ENCODE data around the gene SELE.
"Not testable (repeated sequence)": the region's sequence is repeated elsewhere in the genome, so short reads cannot be mapped to it uniquely, and the experiment has no call there.

Gene SELE

DNA sequence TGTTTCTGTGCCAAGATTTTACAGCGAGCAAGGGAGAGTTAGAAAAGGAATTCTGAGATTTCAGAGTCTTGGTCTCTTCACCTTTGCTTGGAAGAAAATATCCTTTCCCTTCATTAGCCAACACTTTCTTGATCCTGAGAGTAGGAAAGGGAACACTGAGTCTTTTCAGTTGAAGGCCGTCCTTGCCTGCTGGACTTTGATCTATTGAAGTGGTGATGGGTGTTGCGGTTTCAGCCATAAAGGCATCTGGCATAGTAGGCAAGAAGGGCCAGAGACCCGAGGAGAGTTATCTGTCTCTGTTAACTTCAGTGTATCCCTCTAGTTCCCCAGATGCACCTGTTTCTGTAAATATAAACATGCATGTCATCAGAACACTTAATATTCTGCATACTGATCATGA lies 9.7 kb downstream of the SELE start:
- no peak for FAIRE-seq
- DNase-seq (ENCODE audit: low spot score), result no peak

DNA sequence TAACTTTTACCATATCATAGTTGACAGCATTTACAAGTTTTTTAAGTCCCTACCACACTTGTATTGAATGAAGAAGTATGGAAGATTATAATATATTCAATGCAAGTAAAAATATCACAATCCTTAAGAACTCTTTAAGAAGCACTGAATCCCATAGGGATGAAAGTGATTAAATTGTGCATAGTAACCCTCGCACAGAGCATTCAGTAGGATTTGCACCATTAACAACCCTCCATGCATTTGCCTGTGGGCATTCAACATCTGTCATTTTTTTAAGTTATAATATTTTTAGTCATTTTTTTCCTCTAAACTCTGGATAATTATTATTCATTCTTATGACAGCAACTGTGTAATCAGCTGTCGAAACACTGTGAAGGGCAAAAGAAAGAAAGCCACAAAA lies 10.1 kb downstream of the SELE start:
- no peak for DNase-seq (ENCODE audit: low spot score)
- FAIRE-seq, result no peak

DNA sequence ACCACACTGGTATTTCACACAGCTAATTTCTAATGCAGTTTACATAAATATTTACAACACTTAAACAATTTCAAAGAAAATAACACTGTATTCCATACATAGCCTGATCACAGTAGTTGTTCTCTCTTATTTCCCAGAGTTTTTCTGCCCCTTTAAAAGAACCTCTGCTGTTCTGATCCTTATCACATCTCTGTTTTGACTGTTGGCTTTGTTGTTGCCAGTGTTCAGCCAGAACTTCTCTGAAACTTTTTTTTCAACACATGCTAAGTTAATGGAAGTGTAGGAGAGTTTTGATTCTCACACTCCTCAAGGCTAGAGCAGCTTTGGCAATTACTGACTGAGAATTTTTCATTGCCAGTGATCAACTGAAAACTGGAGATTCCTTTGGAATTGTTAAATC lies 11.1 kb downstream of the SELE start:
- FAIRE-seq (no peak), DNase-seq (ENCODE audit: low spot score) (no peak)

DNA sequence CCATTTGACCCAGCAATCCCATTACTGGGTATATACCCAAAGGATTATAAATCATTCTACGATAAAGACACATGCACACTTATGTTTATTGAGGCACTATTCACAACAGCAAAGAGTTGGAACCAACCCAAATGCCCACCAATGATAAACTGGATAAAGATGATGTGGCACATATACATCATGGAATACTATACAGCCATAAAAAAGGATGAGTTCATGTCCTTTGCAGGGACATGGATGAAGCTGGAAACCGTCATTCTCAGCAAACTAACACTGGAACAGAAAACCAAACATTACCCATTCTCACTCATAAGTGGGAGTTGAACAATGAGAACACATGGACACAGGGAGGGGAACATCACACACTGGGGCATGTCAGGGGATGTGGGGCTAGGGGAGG lies 18.8 kb downstream of the SELE start:
- DNase-seq (ENCODE audit: low spot score); FAIRE-seq: not testable (repeated sequence)

DNA sequence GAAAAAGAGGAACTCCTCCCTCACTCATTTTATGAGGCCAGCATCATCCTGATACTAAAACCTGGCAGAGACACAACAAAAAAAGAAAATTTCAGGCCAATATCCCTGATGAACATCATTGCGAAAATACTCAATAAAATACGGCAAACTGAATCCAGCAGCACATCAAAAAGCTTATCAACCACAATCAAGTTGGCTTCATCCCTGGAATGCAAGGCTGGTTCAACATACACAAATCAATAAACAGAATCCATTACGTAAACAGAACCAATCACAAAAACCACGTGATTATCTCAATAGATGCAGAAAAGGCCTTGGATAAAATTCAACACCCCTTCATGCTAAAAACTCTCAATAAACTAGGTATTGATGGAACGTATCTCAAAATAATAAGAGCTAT lies 20.8 kb downstream of the SELE start:
- not testable (repeated sequence) for FAIRE-seq; DNase-seq (ENCODE audit: low spot score)

DNA sequence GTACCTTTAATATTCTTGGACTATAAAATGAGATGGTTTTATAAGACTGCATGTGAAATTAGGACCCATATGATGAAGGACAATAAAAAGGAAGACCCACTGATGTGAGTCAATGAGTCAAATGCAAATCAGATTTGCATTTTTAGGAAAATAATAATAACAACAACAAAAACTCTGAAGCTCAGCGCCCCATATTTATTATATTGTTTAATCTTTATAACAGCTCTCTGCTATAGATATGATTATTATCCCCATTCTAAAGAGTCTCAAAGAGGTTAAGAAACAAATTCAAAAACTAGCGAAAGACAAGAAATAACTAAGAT lies 21.6 kb downstream of the SELE start:
- FAIRE-seq (no peak), DNase-seq (ENCODE audit: low spot score) (no peak)

DNA sequence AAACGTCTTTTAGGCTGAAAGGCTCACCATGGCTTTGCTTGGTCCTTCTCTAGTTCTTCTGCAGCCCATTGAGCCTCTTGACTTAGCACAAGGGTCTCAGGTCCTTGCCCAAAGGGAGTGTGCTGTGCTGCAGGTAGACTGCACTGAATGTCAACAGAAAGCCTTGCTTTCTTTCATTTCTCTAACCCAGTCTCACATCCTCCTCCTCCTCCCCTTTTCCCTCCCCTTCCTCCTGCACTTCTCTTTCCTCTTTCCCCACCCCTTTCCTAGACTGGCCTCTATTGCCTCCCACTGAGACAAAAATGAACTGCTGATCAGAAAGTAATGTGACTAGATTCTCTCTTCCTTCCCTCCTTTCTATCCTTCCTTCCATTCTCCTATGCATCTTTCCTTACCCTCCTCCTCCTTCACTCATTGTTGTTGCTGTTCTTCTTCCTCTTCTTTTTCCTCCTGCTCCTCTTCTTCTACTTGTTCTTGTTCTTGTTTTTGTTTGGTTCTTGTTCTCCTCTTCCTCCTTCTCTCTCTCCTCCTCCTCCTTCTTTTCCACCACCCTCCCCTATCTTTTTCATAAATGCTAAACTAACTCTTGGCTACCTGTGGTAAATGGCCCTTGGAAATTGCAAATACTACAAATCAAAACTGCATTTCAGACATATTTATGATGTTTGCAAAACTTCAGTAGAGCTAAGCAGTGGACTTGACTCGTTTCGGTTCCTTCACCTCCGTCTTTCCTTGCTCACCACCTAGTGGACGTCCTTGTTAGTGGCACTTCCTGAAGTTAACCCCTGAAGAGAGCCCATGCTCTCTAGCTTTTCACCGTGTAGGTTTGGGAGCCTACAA lies 22.2 kb downstream of the SELE start, which contains the start of gene SELL:
SELL (minus strand) TSS at position 152 of the 840 bp plus-strand sequence; CDS start at position 30, 122 bp downstream.
- no peak for FAIRE-seq
- peak; percentile 64 for DNase-seq (ENCODE audit: low spot score)

DNA sequence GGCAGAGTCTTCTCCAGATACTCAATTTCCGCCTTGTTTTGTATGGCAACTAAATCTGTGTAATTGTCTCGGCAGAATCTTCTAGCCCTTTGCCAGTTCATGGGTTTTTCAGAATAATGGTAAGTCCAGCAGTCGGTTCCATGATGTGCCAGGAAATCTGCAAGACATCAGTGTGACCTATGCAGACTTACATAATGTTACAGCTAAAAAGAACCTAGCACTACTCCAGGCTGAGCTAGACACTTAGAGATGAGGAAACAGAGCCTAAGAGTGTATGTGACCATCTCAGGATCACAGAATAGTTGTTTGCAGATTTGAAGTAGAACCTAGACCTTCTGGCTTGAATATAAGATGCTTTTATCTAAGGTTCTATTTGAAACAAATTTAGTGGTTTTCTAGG lies 25.2 kb downstream of the SELE start:
- DNase-seq (ENCODE audit: low spot score), result no peak
- no peak for FAIRE-seq

DNA sequence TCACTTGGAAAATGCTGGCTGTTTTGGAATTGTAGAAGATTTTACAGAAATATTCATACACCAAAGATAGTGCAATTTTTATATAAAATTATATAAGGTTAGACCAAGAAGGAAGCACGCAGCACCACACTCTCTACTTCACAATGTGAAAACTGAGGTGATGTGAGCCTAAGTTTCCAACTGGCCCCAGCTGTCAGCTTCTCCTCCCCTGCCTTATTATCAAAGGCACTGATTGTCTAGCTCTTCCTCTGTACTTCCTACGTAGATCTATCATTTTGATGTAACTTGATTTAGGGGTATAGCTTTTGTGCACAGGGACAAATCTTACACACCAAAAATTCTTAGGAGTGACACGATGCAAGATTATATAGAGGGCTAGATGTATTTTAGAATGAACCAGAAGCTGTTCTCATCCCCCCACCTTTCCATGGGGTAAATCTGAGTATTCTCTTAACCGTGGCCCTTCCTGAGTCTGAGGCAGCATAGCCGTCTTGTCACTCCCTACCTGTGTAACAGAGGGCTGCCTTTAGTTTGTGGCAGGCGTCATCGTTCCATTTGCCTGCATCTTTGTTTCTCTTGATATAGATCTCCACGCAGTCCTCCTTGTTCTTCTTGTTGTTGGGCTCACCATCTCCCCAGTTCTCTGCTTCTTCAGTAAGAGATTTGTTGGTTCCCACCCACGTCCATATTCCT lies 25.8 kb downstream of the SELE start:
- DNase-seq (ENCODE audit: low spot score) (no peak), FAIRE-seq (no peak)

DNA sequence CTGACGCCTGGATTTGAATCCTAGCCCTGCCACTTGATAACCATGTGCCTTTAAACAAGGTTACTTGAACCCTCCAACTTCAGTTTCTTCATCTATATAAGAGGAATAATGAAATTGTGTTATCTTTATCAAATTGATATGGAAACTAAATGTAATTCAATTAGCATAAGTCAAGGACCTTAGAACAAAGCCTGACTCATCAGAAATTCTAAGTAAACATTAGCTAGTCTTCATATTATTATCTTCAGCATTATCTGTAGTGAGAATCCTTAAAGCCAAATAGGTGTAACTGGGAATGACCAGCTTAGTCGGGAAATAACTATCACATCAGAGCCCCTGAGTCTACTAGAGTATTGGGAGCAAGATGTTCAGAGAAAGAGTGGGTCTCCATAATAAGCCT lies 29.1 kb downstream of the SELE start:
- DNase-seq (ENCODE audit: low spot score) (no peak), FAIRE-seq (no peak)

DNA sequence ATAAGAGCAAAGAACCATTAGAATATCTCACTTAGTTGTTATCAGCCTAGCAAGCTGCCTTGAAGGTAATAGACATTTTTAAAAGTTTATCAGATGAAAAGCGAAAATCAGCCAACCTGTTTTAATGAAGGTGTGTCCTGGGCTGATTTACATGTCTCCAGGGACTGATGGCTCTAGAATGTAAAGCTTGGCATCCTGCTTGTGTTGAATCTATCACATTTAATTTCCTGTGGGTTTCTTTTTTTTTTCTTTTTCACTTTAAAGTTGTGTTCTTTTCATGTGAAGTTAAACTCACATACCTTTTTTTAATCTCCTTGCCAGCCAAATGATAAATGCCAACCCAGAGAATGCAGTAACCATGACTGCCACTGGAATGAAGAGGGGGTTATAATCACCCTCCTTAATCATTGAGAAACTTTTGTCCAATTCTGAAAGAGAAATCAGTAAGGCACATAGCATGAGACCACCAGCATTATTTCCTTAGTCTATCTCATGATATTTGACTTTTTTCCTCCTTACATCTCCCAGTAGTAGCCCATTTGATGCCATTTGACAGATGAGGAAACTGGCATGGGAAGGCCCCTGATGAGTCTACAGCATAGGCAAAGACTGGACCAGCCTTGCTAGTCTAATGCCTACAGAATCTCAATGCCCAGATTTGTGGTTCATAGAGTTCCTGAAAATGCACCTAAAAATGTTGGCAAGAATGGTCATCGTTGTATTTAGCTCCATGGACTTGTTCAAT lies 32.4 kb downstream of the SELE start:
- no peak for FAIRE-seq
- DNase-seq (ENCODE audit: low spot score), result no peak

DNA sequence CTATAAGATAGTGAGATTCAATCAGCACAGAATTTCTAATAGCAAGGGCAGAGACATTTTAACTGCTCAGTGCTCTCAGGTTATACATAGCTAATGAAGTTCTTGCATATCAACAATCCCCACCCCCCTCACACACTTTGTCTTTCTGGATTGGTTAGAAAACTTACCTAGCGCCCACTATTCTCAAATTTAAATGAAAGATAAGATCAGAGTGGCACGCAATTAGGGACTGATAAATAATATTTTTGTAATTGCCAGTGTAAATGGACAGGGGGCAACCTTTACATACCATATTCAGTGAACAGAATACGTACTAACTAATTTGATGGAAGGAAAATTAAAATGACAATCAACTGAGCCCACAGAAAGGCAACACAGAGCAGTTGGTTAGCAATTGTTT lies 34.2 kb downstream of the SELE start:
- FAIRE-seq, result no peak
- DNase-seq (ENCODE audit: low spot score), result no peak

DNA sequence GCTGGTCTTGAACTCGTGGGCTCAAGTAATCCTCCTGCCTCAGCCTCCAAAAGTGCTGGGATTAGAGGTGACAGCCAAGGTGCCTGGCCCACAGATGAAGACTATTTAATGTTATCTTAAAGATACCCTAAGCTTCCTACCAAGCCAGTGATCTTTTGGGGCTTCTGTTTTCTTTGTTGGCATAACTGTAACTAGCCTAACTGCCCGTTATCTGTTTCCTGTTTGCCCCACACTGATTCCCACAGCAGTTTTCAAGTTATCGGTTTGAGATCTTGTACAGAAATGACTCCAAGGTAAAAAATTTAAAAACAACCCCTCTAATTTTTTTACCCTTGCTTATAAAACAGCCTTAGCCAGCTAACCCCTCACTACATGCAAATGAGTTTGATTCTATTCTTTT lies 34.9 kb downstream of the SELE start:
- FAIRE-seq (no peak), DNase-seq (ENCODE audit: low spot score) (no peak)

DNA sequence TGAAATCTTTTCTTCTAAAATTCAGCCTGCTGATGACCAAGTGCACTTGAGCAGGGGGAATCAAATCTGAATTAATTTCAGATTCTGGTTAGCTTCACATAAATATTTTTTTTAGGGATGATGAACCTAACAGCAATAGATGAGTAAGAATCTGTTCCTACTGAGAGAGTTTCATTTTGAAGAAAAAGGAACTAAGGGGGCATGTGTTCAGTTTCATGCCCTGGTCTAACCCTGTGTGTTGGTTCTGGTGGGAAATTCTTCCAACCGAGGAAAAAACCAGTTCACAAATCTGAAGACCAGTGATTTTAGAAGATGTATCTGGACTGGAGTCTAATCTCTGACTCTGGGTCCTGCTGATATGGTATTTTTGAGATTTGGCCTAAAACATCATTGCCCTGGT lies 36.1 kb downstream of the SELE start:
- DNase-seq (ENCODE audit: low spot score), result no peak
- FAIRE-seq, result no peak

DNA sequence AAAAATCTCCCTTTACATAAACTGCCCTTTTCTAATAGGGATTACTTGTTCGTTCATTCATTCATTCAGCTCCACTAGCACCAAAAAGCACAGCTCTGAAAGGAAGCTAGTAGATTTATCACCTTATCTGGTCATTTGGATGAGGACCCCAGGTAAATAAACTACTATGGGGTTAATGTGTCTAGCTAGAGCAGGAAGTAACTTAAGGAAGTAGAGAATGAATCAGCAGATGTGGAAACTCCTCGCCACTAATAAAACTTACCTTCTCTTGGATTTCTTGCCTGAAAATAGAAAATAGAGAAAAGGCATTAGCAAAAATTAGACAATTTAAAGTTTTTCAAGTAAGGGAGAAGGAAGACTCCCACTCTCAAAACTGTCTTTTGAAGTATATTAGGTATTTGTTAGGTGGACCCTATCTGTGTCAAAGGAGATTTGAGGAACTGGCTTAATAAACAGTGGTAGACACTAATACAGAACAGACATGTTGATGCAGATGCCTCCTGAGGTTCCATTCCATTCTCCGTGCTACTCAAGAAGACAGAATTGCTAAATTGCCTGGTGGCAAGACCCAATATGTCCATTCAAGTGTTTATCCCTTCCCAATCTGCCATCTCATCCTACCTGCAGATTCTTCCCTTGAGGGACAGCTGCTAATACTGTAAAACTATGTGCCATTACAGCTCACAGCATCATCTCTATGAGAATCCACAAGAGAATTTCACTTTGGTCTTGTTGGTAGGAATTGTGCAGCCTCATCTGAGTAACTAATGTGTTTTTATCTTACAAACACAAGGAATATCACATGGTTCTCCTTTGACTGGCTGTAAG lies 37.4 kb downstream of the SELE start:
- DNase-seq (ENCODE audit: low spot score), result no peak
- no peak for FAIRE-seq

DNA sequence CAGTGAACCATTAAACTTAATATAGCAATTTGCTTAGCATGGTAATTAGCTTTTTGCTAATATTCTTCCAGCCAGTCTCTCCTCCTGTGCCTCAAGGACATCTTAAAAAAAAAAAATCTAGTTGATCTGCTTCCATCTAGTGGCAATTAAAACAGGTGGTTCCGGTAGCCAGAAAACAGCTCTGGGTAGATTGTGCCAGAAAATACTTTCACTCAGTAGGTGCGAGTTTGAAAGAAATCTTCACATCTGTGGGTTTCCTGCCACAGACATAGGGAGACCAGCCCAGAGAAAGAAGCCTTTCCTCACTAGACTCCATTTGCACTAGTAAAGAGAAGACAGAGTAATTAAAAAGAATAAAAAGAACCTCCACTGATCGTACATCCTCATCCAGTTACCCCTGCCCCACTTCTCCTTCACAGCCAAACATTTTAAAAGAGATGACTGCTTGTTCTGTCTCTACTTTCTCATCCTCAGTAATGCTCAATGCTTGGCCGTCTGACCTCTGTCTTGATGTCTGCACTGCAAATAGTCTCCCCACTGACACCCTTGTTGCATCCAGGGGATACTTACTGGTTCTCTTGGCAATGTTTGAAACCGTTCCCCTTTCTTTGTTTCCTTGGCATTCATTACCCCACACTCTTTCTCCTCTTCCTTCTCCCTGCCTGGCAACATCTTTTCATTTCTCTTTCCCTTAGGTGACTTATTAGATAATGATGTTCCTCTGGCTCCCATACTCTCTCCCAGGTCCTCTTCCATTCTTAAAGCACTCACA lies 39.4 kb downstream of the SELE start:
- no peak for DNase-seq (ENCODE audit: low spot score)
- FAIRE-seq, result no peak

DNA sequence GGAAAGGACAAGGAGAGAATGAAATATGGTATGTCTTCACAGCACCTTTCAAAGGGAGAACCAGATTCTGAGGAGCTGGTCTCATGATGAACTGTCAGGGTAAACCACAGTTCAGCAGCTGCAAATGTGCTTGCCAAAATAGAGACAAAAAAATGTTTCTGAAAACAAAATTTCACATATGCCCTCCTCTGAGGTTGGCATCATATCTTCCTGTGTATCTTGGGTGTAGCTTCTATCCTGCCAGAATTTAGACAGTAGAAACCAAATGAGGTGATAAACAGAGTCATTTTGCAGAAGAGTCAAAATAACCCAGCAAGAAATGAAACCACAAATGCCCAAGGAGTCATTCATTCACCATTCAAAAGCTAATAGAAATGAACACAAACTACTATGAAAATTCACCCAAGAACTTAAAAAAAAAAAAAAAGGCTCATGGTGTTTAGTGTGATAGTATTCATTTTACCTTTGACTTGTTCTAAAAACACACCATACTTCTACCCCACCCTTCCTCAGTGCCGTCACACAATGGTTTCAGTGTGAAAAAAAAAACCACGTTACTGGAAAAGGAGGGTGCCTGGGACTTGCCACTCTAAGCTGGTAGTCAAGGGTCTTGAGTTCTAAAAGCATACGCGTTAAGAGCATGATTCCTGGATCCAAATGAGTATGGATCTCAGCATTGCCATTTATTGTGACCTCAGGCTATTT lies 41.0 kb downstream of the SELE start:
- FAIRE-seq, result no peak
- DNase-seq (ENCODE audit: low spot score), result no peak

DNA sequence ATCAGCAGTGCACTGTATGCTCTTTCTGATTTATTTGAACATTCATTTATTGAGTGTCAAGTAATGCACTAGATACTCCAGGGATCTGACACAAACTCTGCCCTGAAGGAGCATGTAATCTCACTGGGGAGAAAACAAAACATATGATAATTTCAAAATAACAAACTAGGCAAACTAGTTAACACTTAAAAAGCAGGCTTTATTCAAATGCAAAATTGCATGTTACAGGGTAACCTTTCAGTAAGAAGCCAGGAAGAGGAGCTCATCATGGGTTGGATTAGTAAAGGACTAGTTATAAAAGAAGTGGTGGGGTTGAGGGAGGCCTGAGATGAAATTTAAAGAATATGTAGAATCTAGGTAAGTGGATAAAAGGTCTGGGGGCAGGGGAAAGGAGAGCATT lies 43.4 kb downstream of the SELE start:
- DNase-seq (ENCODE audit: low spot score), result no peak
- no peak for FAIRE-seq

DNA sequence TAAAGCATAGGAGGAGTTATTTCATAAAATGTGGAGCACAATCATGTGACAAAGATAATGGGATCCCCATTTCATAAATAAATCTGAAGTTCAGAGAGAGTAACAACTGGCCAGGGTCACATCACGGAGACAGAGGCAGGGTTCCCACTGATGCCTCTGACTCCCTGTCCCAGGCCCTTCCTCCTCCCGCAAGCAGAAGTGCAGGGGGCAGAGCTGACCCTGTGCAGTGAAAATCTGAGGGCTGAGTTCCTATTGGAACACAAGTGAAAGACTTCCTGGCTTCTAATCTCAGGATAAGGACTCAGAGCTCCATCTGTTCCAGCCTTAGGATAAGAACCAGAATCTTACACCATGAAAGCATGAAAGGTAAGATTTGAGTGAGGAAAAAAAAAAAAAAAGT lies 44.5 kb downstream of the SELE start:
- no peak for DNase-seq (ENCODE audit: low spot score)
- FAIRE-seq, result no peak

DNA sequence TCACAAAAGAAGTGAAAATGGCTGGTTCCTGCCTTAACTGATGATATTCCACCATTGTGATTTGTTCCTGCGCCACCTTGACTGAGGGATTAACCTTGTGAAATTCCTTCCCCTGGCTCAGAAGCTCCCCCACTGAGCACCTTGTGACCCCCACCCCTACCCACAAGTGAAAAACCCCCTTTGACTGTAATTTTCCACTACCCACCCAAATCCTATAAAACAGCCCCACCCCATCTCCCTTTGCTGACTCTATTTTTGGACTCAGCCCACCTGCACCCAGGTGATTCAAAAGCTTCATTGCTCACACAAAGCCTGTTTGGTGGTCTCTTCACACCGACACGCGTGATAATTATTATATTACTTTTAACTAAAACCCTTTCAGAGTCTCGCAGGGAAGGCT lies 45.5 kb downstream of the SELE start:
- not testable (repeated sequence) for DNase-seq (ENCODE audit: low spot score); FAIRE-seq
